Hepatocyte (in vitro differentiated cells): ENCODE measurements around the gene NKAPD1. TPM values are rescaled to one million over a fixed set of nuclear protein-coding genes. Genes with fewer than 3 reads are reported as not detected.
A peak's percentile ranks its signal among the peaks of the same experiment; 100 is the strongest.

Source experiments
- DNase-seq: peaks from one replicate; pipeline ENCODE4 v3.0.0-alpha.2; 2016; ENCODE audit warnings: low spot score
- H2AFZ ChIP-seq: fragments of 200-600 bp; sonication (generic); 2 replicates; pipeline ENCODE4 v1.6.0; 2016; ENCODE audit warnings: antibody characterized with exemption, mild to moderate bottlenecking
- H3K27ac ChIP-seq: fragments of 200-600 bp; sonication (generic); 2 replicates; pipeline ENCODE4 v1.5.1; 2016; ENCODE audit warnings: mild to moderate bottlenecking
- H3K27me3 ChIP-seq: fragments of 200-600 bp; sonication (generic); 2 replicates; pipeline ENCODE4 v1.6.1; 2016
- H3K36me3 ChIP-seq: fragments of 200-600 bp; sonication (generic); replicated peaks from 2 replicates; pipeline ENCODE4 v1.5.1; 2016; ENCODE audit warnings: low read depth; ENCODE audit not compliant: insufficient read depth
- H3K4me1 ChIP-seq: fragments of 200-600 bp; sonication (generic); 2 replicates; pipeline ENCODE4 v1.5.1; 2016; ENCODE audit warnings: mild to moderate bottlenecking, moderate library complexity; ENCODE audit not compliant: insufficient read depth
- H3K4me2 ChIP-seq: fragments of 200-600 bp; sonication (generic); 2 replicates; pipeline ENCODE4 v1.6.0; 2016
- H3K4me3 ChIP-seq: fragments of 200-600 bp; sonication (generic); 2 replicates; pipeline ENCODE4 v1.5.1; 2016; ENCODE audit warnings: mild to moderate bottlenecking
- H3K79me2 ChIP-seq: fragments of 200-600 bp; sonication (generic); 2 replicates; pipeline ENCODE4 v1.6.0; 2017; ENCODE audit warnings: mild to moderate bottlenecking
- H3K9me2 ChIP-seq: fragments of 200-600 bp; sonication (generic); replicated peaks from 2 replicates; pipeline ENCODE4 v1.6.0; 2017; ENCODE audit warnings: mild to moderate bottlenecking; ENCODE audit not compliant: insufficient read depth
- H3K9me3 ChIP-seq: fragments of 200-600 bp; sonication (generic); 2 replicates; pipeline ENCODE4 v1.5.1; 2016; ENCODE audit warnings: low read depth, mild to moderate bottlenecking
- H4K20me1 ChIP-seq: fragments of 200-600 bp; sonication (generic); 2 replicates; pipeline ENCODE4 v1.6.0; 2016; ENCODE audit warnings: mild to moderate bottlenecking; ENCODE audit not compliant: insufficient read depth, poor library complexity, severe bottlenecking
- EZH2 ChIP-seq: fragments of 200-600 bp; sonication (generic); IDR thresholded peaks from 2 replicates; pipeline ENCODE4 v1.6.1; 2016; ENCODE audit warnings: antibody characterized with exemption, mild to moderate bottlenecking, borderline replicate concordance
- EZH2phosphoT487 ChIP-seq: fragments of 200-600 bp; sonication (generic); IDR thresholded peaks from one replicate; pipeline ENCODE4 v1.6.1; 2018; ENCODE audit warnings: antibody characterized with exemption, mild to moderate bottlenecking, low read depth, moderate library complexity; ENCODE audit not compliant: unreplicated experiment, severe bottlenecking
- WGBS: methylation state at CpG from one replicate; pipeline ENCODE4 v1.1.6; 2016; ENCODE audit warnings: low lambda C conversion rate; ENCODE audit errors: missing lambda C conversion rate; 5-methylcytosine and 5-hydroxymethylcytosine counted together
- polyA plus RNA-seq: library from polyadenylated mRNA; unstranded; fragments of >200 nt; fragmentation: Nextera tagmentation; extraction: Ambion mirVana; gene quantifications from 2 replicates; pipeline ENCODE4 v1.2.1, GENCODE V29; 2016
- total RNA-seq: library from RNA; depleted of rRNA; stranded (reverse); fragments of >200 nt; gene quantifications from 2 replicates; pipeline ENCODE4 v1.2.3, GENCODE V29; 2014
- TF ChIP-seq, protein P1 (sequence below): fragments of 200-600 bp; sonication (generic); IDR thresholded peaks from 2 replicates; pipeline ENCODE4 v1.5.1; 2016; ENCODE audit warnings: antibody characterized with exemption, mild to moderate bottlenecking; ENCODE audit not compliant: poor library complexity

Gene NKAPD1
- total and polyA plus RNA-seq, 2 experiments from 2014 or later, result 8.8 to 21.2 TPM

GRCh38 chr11:112097734-112098528 is 23.8 kb downstream of the NKAPD1 start:
- H4K20me1 ChIP-seq, result no peaks in the 10 kb centered on the region
- no peak overlapping the region for H3K4me3 ChIP-seq
- no peaks in the 10 kb centered on the region for H3K79me2 ChIP-seq
- H3K27ac ChIP-seq, result no peak overlapping the region
- H3K9me3 ChIP-seq, result no peaks in the 10 kb centered on the region
- no peak for DNase-seq
- H3K27me3 ChIP-seq, result no peaks in the 10 kb centered on the region
- TF ChIP-seq, protein P1, sequence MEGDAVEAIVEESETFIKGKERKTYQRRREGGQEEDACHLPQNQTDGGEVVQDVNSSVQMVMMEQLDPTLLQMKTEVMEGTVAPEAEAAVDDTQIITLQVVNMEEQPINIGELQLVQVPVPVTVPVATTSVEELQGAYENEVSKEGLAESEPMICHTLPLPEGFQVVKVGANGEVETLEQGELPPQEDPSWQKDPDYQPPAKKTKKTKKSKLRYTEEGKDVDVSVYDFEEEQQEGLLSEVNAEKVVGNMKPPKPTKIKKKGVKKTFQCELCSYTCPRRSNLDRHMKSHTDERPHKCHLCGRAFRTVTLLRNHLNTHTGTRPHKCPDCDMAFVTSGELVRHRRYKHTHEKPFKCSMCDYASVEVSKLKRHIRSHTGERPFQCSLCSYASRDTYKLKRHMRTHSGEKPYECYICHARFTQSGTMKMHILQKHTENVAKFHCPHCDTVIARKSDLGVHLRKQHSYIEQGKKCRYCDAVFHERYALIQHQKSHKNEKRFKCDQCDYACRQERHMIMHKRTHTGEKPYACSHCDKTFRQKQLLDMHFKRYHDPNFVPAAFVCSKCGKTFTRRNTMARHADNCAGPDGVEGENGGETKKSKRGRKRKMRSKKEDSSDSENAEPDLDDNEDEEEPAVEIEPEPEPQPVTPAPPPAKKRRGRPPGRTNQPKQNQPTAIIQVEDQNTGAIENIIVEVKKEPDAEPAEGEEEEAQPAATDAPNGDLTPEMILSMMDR, result no peak
- TF ChIP-seq EZH2phosphoT487 (no peak), EZH2 (no peak)
- no peaks in the 10 kb centered on the region for H3K36me3 ChIP-seq
- WGBS, result 91% methylated on average over 11 of the region's 11 CpGs
- no peak overlapping the region for H2AFZ ChIP-seq
- no peaks in the 10 kb centered on the region for H3K9me2 ChIP-seq
- no peaks in the 10 kb centered on the region for H3K4me1 ChIP-seq
- H3K4me2 ChIP-seq, result no peak overlapping the region

DNA sequence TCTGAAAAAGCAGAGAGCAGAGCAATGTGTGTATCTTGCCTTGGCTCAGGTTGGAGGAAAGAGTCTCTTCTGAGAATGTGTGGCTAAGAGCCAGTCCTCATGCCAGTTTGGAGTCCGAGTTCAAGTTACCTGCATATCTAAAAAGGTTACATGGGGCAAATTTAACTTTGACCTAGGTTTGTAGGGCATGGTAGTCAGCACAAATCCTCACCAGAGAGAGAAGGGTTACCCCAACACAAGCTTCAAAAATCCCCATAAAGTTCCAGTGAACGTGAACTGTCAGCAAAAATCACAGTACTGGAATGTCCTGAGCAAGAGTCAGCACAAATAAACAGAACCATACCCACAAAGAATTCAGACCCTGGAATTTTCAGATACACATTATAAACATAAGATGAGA is 26.4 kb downstream of the NKAPD1 start:
- no peaks in the 10 kb centered on the region for H3K36me3 ChIP-seq
- no peak overlapping the region for H3K4me2 ChIP-seq
- H4K20me1 ChIP-seq, result no peaks in the 10 kb centered on the region
- no peaks in the 10 kb centered on the region for H3K9me2 ChIP-seq
- no peak overlapping the region for H2AFZ ChIP-seq
- no peak for TF ChIP-seq EZH2
- TF ChIP-seq, protein P1, result no peak
- no peak for TF ChIP-seq EZH2phosphoT487
- no peaks in the 10 kb centered on the region for H3K27me3 ChIP-seq
- WGBS, result 57% methylated on average over 2 of the region's 2 CpGs
- H3K9me3 ChIP-seq, result no peaks in the 10 kb centered on the region
- H3K79me2 ChIP-seq, result no peaks in the 10 kb centered on the region
- peak overlapping the region; percentile 67 for H3K27ac ChIP-seq
- H3K4me3 ChIP-seq, result no peak overlapping the region
- no peaks in the 10 kb centered on the region for H3K4me1 ChIP-seq
- no peak for DNase-seq

- no peak overlapping the region for H3K4me2 ChIP-seq
- no peak overlapping the region for H3K27ac ChIP-seq
- H3K27me3 ChIP-seq, result no peaks in the 10 kb centered on the region
- no peaks in the 10 kb centered on the region for H3K4me1 ChIP-seq
- no peak for DNase-seq
- no peak overlapping the region for H3K4me3 ChIP-seq
- no peak for TF ChIP-seq EZH2
- no peak for TF ChIP-seq EZH2phosphoT487
- TF ChIP-seq, protein P1, result no peak
- no peaks in the 10 kb centered on the region for H3K36me3 ChIP-seq
- H3K79me2 ChIP-seq, result no peaks in the 10 kb centered on the region
- no peaks in the 10 kb centered on the region for H3K9me2 ChIP-seq
- no peak overlapping the region for H2AFZ ChIP-seq
- WGBS, result 92% methylated on average over 6 of the region's 6 CpGs
- H4K20me1 ChIP-seq, result no peaks in the 10 kb centered on the region
- H3K9me3 ChIP-seq, result no peaks in the 10 kb centered on the region
Measured at GRCh38 chr11:112103446-112103845, 29.3 kb downstream of the NKAPD1 start.
